ENCODE data around the gene SP100.

DNA sequence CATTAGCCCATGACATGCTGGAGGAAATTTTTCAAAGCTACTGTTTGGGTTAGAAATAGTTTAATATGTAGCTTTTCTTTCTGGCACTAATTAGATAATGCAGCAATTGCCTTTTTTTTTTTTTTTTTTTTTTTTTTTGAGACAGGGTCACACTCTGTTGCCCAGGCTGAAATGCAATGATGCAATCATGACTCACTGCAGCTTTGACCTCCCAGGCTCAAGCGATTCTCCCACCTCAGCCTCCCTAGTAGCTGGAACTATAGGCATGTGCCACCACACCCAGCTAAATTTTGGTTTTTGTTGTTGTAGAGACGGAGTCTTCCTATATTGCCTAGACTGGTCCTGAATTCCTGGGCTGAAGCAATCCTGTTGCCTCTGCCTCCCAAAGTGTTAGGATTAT lies 136.2 kb downstream of the SP100 start:
- TF ChIP-seq, protein P1, sequence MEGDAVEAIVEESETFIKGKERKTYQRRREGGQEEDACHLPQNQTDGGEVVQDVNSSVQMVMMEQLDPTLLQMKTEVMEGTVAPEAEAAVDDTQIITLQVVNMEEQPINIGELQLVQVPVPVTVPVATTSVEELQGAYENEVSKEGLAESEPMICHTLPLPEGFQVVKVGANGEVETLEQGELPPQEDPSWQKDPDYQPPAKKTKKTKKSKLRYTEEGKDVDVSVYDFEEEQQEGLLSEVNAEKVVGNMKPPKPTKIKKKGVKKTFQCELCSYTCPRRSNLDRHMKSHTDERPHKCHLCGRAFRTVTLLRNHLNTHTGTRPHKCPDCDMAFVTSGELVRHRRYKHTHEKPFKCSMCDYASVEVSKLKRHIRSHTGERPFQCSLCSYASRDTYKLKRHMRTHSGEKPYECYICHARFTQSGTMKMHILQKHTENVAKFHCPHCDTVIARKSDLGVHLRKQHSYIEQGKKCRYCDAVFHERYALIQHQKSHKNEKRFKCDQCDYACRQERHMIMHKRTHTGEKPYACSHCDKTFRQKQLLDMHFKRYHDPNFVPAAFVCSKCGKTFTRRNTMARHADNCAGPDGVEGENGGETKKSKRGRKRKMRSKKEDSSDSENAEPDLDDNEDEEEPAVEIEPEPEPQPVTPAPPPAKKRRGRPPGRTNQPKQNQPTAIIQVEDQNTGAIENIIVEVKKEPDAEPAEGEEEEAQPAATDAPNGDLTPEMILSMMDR (IDR thresholded peaks at IDR 0.05), result no peak
- TF ChIP-seq POLR2AphosphoS5 (IDR thresholded peaks at IDR 0.05; ENCODE audit: insufficient read depth in 1 of 2, low read depth in 1 of 2), result no peak

All from vagina (tissue), 2 donors.